GM06990 (cell line): ENCODE data around the gene CCL26.

Source experiments
- DNase-seq: peaks from one replicate; pipeline ENCODE4 v3.0.0-alpha.2; 2011; ENCODE audit not compliant: insufficient read length; ENCODE audit errors: extremely low read depth
- H3K27me3 ChIP-seq: replicated peaks from 2 replicates; pipeline ENCODE4 v1.6.0; 2011; ENCODE audit warnings: low read length; ENCODE audit not compliant: control insufficient read depth, insufficient read depth
- H3K36me3 ChIP-seq: 2 replicates; pipeline ENCODE4 v1.5.1; 2011; ENCODE audit warnings: low read length; ENCODE audit not compliant: control insufficient read depth, insufficient read depth
- H3K4me3 ChIP-seq: replicated peaks from 2 replicates; pipeline ENCODE4 v1.5.1; 2011; ENCODE audit warnings: low read depth, mild to moderate bottlenecking, control low read depth, low read length
- CTCF ChIP-seq: IDR thresholded peaks from 2 replicates; pipeline ENCODE4 v1.5.1; 2011; ENCODE audit warnings: low read length, control low read depth, mild to moderate bottlenecking, inconsistent platforms; ENCODE audit not compliant: insufficient read depth, poor library complexity, severe bottlenecking

Gene CCL26

DNA sequence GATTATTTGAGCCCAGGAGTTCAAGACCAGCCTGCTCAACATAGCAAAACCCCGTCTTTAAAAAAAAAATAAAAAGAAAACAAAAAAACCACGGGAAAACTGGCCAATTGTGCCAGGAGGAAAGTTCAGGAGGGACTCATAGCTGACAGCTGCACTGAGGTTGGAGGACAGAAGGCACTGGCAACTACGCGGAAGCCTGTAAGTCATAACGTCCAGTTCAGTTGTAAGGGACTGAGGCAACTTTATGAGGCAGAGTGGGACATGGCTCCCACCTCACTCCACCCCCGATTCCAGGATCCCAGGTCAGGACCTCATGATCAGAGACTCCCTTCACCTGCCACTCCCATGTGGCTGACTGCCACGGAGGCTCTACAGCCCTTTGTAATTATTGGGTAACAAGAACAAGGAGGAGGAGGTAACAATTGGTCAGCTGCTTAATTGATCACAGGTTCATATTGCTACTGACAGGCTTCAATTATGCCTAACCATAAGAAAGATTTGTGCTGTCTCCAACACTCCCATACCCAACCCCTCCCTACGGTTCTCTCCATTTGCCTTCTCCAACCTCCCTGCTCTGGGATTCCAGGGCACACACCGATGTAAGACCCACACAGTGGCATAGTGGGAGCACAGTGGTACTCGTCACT, 43.5 kb upstream of the CCL26 start:
- Histone ChIP-seq H3K36me3 (no peaks in the 10 kb centered on the region), H3K27me3 (no peaks in the 10 kb centered on the region), H3K4me3 (no peak overlapping the region)
- no peak for TF ChIP-seq CTCF
- no peak for DNase-seq

DNA sequence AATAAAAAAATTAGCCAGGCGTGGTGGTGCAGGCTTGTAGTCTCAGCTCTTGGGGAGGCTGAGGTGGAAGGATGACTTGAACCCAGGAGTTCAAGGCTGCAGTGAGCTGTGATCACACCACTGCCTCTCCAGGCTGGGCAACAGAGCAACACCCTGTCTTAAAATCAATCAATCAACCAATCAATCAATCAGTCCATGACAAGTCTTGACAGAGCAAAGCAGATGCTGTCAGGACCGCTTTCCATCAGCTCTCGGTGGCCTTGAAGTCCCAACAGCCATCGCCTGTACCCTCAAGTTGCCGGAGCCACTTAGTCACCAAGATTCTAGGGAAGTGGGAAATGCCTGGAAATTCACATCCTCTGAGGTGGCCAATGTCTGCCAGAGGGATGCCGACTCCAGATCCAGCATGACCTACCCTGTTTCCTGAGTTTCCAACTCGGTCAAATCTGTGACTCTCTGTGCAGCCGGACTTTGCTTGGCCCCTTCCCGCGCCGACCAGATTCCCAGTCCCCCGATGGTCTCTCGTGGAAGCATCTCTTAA, 42.5 kb upstream of the CCL26 start:
- no peak for TF ChIP-seq CTCF
- H3K36me3 ChIP-seq = no peaks in the 10 kb centered on the region
- H3K4me3 ChIP-seq = no peak overlapping the region
- DNase-seq = no peak
- no peaks in the 10 kb centered on the region for H3K27me3 ChIP-seq

DNA sequence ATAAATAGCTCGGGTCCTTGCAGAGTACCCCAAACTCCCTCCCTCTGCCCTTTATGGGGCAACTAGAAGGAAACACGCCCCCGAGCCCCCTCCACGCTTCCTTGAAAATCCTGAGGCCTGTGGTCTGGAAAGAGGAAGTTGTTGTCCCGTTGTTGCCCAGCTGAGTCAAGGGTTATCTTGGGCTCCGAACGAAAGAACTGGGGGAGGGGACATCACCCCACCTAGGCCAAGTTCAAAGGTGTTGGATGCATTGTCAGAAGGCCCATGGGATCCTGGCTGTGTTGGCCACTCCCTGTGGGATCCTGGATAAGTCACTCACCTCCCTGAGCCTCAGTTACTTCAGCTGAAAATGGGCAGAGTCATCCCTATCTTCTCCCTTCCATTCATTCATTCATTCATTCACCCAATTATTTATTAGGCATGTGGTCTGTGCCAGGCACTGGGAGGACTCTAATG, 41.8 kb upstream of the CCL26 start, which contains the start of gene CCL24:
Gene CCL24 (minus strand): TSS at position 26 of the 456 bp plus-strand sequence. CDS start 91 bp downstream, outside the sequence.
- DNase-seq = no peak
- no peaks in the 10 kb centered on the region for H3K36me3 ChIP-seq
- no peak for TF ChIP-seq CTCF

GRCh38 chr7:75813084-75813483, 41.1 kb upstream of the CCL26 start:
- DNase-seq = no peak
- Histone ChIP-seq H3K36me3 (no peaks in the 10 kb centered on the region), H3K27me3 (no peaks in the 10 kb centered on the region), H3K4me3 (no peak overlapping the region)
- TF ChIP-seq CTCF = no peak

More for the DNA sequence above, 41.8 kb upstream of the CCL26 start, which contains the start of gene CCL24:
- H3K27me3 ChIP-seq = no peaks in the 10 kb centered on the region
- H3K4me3 ChIP-seq = no peak within 1 kb of the TSS

DNA sequence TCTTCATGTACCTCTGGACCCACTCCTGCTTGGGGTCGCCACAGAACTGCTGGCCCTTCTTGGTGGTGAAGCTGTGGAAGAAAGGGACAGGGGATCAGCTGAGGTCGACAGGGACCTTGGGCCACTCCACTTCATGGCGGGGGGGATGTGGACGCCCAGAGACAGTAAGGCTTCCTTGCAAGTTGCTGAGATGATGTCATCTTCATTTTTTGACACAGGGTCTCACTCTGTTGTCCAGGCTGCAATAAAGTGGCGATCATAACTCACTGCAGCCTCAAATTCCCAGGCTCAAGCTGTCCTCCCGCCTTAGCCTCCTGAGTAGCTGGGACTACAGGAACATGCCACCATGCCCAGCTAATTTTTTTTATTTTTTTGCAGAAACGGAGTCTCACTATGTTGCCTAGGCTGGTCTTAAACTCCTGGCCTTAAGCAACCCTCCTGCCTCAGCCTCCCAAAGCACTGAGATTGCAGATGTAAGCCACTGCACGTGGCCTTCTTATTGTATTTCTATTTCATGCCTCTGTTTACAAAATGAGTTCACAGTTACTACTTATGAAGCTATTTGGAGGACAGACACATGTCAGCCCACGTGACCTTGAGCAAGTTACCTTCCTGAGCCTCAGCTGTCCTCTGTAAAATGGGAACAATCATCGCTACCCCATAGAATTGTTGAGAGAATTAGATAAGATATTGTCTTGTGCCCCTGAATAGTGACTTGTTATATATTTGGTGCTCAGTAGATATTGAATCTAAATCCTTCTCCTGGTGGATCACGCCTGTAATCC, 40.1 kb upstream of the CCL26 start:
- H3K4me3 ChIP-seq = no peak overlapping the region
- no peak for DNase-seq
- no peak for TF ChIP-seq CTCF

More for the DNA sequence above, 40.1 kb upstream of the CCL26 start:
- H3K36me3 ChIP-seq = no peaks in the 10 kb centered on the region
- no peaks in the 10 kb centered on the region for H3K27me3 ChIP-seq
